GM18519 (cell line): ENCODE measurements around the gene NUP210L.
A peak's percentile ranks its signal among the peaks of the same experiment; 100 is the strongest.

Experiments used
- ATAC-seq: cut with Tn5 transposase; IDR thresholded peaks from one replicate; pipeline ENCODE4 v1.9.1; 2021; ENCODE audit warnings: mild to moderate bottlenecking, moderate library complexity; ENCODE audit not compliant: unreplicated experiment, low FRiP score

The NUP210L gene

DNA sequence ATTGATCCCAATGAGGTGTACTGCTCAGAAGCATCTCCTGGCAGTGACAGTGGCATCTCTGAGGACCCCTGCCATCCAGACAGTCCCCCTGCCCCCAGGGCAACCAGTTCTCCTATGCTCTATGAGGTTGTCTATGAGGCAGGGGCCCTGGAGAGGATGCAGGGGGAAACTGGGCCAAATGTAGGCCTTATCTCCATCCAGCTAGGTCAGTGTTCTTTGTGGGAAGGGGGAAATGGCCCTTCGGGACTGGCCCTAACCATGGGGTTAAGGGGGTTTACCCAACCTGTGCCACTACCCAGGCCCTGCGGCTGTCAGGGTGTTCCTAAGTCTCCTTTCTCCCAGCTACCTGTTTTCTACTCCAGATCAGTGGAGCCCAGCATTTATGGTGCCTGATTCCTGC, 185.9 kb downstream of the NUP210L start:
- ATAC-seq = no peak

DNA sequence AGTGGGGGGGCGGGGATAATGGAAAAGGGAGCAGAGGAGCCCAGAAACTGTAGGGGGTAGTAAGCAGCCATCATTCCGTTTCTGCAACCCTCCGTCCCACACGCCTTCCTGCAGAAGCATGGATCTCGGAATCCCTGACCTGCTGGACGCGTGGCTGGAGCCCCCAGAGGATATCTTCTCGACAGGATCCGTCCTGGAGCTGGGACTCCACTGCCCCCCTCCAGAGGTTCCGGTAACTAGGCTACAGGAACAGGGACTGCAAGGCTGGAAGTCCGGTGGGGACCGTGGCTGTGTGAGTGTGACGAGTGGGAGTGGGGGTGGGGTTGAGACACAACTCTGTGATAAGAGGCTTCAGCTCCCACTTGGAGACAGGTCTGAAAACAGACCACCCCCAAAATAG, 186.5 kb downstream of the NUP210L start:
- ATAC-seq = no peak

DNA sequence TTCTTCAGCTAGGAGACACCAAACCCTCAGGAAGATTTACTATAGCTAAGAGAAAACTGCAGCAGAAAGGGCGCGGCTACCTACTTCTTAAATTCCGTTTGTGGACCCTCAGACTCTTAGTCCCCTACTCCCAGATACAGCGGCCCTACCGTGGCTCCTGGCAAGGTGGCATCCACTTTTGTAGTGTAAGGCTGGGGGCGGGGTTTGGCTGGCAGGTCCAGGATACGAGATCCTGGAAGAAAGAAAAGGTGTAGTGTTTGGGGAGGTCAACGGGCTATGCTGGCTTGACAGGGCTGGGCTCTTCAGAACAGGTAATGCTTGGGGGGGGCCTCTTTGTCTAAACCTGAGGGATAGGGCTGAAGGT, 186.9 kb downstream of the NUP210L start:
- ATAC-seq = no peak

DNA sequence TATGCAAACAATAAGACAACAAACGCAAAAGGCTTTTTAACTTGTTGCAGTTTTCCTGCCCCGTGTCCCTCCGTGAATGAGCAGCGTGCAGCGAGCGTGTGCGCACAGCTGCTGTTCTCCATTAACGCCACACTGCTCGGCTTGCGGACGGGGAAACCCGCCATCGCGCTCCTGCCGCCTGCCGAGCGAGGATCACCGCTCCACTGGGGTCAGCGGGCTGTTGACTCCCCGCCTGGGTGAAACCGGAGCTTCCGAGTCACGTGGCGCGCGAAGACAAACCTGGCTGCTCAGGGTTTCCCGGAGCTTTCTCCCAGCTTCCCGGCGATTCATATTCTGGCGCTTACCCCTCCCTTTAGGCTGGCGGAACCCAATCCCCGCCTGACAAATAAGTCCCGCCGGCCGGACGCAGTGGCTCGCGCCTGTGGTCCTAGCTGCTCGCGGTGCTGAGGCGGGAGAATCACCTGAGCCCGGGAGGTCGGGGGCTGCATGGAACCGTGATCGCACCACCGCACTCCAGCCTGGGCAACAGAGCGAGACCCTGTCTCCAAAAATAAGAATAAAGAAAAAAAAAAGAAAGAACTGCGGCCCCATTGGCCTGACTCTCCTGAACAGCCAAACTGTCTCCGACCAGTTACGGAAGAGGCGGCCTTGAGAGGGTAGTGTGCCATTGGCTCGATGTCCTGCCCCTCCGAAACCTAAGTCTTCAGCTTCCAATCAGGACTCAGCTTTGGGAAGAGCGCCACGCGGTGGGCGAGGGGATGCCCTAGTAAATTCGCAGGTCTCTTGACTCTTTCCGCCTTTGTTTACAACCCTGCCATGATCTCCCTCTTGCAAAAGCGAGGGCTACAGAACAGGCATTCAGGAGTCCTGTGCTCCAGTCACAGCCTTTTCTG, 187.5 kb downstream of the NUP210L start, which contains the start of gene CREB3L4:
Gene CREB3L4, plus strand, starts transcription at position 796 of the 893 bp plus-strand sequence. CDS start 624 bp downstream, outside the sequence.
- peak; percentile 55 for ATAC-seq

DNA sequence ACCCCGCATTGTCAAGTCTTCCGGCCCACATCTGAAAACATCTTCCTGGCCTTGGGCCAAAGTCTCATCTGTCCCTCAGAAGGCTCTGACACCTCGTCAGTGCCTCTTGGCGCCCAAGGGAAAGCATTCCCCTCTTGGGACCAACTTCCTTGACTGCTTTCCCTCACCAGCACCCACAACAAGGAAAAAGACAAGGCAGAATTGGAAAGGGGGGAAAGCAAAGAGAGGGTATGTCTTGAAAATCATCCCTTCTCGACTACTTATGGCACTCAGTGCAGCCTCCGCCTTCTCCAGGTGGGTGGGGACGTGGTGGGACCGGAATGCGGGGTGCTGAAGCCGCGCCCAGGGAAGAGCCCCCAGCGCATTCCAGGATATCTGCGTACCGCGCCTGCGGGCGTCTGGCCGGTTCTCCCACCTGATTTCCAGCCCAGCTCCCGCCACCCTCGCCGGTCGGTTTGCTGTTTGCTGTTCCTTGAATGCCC, 191.0 kb downstream of the NUP210L start:
- ATAC-seq = no peak

DNA sequence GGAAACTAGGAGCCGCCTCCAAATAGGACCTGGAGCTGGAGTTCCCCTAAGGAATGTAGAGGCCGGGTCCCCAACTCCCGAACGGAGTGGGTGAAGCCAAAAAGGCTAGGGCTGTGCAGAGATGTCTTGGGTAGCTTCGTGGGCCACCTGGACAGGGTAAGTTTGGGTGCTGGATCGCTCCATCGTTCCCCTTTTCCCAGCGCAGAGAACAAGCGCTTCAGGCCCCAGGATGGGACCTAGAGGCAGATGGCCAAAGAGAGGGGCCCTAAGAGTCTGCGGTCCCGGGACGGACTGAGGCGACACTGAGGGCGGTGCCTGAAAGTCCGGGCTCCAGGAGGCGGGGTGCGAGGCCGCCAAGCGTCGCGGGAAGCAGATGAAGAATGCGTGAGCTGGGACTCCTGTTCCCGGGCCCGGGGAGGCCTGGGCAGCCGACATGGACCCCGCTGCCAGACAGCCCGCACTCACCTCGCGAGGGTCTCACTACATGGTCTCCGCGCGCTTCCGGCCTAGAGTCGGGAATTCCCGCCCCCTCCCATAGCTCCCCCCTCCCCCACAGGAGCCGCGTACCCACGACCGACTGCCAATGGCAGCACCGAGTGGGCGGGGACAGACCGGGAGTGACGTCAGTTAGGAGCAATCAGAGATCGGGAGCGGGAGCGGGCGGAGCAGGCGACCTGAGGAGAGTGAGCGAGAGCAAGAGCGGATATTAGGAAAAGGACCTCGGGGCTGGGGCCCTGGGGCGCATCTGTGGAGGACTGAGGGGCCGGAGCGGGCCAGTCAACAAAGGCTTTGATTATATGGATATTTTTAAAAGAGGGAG, 191.6 kb downstream of the NUP210L start, which contains the start of gene SLC39A1:
Gene SLC39A1, minus strand, starts transcription at position 508 of the 820 bp plus-strand sequence. CDS start 822 bp downstream, outside the sequence.
- peak; percentile 25 for ATAC-seq

DNA sequence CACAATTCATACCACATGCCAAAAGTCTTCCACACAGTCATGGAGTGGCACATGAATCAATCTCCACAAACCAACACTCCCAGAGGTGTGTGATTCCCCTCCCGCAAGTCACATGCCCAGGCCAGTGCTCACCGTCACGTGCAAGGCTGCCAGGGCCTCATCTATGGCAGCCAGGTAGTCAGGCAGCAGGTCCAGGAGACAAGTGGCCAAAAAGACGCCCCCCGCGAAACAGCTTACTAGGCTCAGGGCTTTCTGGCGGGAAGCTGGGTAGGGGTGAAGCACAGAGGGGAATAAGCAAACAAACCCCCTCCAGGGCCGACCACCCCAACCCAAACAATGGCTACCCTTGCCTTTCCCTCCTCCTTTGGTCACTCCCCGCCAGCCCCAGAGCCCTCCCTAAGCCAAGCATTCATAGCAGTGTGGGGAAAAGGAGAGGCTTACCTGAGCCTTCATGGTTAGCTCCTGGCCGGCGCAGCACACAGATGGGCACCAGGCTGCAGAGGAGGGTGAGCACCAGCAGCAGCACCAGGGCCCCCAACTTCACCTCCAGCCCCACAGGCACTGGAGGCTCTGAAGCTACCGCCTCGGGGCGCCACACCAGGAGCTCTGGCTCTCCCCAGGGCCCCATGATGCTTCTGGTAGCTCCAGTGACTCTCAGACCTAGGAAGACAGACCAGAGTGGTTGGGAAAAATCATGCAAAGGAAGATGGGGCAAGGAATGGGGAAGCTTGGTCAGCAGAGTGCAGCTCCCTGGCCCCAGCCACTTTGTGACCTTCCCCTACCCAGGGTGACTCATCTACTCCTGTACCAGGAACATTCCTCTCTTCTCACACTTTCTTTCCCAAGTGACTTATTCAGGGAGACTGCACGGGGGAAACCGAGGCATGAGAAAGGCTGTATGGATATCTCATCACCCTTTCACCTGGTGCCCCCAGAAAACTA, 192.5 kb downstream of the NUP210L start:
- ATAC-seq = no peak

DNA sequence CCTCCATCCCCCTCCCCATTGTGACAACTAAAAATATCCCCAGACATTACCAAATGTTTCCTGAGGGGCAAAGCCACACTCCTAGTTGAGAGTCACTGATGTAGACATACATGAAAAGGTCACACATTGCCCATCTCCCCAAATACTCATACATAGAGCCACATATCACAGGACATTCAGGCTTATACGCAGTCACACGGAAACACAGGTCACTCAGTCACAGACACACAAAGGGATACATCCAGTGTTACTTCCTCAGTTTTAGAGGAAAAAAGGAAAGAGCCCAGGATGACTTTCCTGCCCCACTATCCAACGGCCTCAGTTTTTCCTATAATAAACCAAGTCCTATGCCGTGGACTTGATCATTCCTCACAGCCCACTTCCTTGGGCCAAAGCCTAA, 193.5 kb downstream of the NUP210L start:
- ATAC-seq = no peak

DNA sequence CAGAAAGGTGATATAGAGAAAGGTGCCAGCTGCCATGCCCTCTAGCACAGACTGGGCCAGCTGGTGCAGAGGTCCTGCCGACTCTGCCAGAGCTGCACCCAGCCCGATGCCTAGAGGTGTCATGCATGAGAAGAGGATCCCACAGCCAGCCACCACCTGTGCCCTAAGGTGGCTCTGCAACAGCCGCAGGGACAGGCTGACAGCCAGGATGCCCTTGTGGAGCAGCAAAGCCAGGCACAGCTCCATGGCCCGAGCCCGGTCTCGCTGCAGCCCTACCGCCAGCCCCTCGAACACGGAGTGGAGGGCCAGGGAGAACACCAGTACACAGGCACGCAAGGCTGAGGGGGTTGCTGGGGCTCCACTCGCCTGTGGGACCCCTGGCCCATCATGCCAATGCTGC, 194.7 kb downstream of the NUP210L start:
- no peak for ATAC-seq

DNA sequence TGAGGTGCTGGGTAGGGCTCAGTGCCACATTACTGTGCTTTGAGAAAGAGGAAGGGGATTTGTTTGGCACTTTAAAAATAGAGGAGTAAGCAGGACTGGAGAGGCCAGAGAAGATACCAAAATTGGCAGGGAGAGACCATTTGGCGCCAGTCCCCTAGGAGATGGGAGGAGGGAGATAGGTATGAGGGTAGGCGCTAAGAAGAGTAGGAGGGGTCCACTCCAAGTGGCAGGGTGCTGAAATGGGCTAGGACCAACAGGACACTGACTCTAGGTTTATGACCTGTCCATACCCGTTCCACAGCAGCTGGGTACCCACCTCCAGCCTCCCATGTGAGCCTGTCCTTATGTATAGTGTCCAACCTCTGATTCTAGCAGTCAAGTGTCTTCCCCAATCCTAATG, 195.4 kb downstream of the NUP210L start:
- no peak for ATAC-seq

DNA sequence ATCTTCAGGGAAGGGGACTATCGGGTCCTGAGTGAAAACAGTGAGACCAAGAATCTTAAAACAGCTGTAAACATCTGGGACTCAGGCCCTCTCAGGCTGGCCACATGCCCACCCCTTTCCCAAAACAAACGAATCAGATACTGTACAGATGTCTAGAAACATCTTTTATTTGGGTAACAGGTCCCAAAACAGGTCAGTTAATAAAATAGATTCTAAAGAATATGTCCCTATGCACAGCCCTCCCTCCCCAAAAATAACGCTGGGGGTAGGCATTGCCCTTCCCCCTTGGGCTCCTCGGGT, 196.0 kb downstream of the NUP210L start:
- peak; percentile 1 for ATAC-seq

DNA sequence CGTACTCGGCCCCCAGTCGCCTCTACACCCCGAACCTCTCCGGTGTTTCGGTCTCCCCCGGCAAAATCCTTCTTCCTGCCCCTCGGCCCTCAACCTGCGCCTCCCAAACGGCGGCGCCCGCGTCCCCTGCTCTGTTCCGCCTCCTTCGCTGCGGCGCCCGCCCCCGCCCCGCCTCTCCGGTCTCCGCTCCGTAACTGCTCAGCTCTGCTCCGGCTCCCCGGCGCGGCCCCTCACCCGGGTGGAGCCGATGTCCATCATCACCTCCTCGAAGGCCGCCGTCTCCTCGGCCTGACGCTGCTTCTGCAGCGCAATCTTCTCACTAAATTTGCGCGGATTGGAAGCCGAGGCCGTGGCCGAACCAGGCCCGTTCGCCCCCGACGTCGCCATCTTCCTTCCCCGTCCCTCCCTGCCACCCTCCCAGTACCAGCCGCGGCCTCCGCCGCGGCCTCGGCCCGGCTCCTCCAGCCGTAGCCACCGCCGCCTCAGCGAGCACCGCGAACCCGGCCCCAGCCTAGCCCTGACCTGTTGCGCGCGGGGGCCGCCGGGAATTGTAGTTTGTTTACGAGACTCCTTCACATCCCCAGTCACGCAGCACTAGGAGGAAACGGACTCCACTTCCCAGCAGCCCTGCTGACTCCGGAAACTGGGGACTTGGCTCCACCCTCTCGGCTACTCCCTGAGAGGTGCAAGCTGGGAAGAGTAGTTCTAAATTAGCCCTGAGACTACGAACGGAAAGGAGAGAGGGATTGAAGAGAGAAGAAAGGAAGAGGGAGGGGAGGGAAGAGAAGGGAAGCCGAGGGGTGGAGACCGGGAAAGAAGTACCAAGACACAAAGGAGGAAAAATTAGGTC, 196.5 kb downstream of the NUP210L start, which contains the start of gene CRTC2:
Gene CRTC2, minus strand, starts transcription at position 502 of the 850 bp plus-strand sequence. Its CDS starts 115 bp downstream, at position 387.
- peak; percentile 76 for ATAC-seq

DNA sequence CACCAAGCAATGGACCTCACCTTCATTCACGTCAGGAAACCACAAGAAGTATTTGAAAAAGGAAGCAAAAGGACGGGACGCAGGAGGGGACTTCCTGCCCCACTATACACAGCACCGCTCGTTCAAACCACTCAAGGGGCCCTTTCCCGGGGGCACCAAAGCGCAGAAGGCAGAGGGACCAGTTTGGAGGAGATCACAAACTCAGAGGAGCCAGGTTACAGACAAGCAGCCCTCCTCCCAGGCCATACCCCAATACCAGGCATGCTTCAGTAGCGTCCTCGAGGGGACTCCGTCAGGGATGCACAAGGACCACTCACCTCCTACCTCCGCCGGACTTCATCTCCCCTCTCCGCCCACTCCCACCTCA, 197.1 kb downstream of the NUP210L start:
- ATAC-seq = no peak

DNA sequence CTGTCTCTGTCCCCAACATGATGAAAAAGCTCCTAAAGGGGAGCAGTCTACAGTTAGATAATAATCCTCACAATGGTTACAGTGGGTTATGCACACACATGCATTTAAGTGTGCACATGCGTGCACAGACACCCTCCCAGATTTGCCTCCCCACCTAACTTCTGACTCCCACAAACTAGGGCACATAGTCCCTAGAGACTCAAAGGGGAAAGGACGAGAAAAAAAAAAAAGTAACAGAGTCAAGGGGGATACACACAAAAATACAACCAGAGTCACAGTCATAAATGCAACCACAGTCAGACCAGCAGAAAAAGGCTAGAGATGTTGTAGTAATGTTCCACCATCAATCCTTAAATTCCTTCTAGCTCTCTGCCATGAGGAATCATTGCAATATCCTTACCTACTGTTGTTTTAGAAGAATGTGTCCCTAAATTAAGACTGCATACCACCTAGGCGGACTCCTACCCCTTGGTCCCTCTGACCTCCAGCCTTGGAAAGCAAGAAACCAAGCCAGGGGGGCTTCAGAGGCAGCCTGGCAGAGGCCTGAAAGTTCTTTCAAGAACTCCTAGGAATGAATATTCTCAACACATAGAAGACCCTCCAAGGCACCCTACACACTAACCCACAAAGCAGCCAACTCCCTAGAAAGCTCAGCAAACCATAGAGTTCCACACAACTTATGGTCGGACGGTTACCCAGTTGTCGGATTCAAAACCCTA, 197.7 kb downstream of the NUP210L start:
- no peak for ATAC-seq

DNA sequence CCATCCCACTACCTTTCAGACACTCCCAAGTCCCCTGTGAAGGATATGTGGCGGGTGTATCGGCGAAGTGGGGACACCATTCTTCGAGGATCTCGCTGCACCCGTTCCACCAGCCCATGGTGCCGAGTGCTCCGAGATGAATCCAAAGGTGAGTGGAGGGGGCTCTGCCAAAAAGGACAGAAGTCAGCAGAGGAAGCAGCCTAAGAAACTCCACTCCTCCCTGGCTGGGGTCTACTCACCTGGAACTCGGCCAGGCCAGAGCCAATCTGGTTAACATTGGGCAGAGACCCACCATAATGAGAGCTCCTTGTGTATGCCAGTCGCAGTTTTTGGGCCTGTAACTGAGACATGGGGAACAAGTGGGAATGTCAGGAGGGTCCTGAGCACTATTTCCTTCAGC, 200.0 kb downstream of the NUP210L start:
- ATAC-seq = no peak

DNA sequence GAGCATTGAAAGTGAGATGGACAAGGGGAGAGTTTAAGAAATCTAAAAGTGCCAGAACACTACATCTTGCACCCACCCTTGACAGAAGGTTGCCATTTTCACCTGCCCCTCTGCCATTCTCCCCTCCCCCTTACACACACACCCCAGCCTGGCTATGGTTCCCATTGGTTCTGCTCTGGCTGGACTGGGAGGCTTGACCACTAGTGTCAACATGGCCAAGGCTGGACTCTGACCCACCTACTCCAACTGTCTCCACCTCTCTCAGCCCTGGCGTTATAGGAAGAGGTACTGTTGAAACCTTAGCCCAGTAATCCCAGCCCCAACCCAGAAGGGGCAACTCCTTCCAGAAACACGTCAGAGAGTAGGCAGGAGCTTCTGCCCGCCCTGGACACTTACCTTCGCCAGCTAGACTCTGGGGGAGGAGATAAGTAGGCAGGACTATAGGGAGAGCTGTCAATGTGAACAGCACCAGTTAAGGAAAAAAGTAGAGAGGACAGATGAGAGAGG, 201.0 kb downstream of the NUP210L start:
- ATAC-seq = no peak

DNA sequence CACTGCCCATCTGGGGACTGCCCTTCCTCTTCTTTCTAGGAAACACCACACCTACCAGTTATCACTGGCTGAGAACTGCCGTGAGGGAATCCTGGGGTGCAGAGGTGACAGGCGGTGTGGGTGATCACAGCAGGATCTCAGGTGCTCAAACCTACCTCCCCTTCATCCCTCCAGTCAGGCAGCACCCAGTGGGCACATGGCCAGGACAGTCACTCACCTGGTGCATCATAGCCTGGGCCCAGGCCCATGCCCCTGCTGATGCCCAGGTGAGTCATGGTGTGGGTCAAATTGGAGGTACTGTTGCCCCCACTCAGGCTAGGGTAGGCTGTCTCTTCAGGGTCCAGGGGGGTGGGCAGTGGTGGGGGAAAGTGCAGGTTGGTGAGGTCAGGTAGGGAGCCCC, 203.1 kb downstream of the NUP210L start:
- ATAC-seq = no peak

DNA sequence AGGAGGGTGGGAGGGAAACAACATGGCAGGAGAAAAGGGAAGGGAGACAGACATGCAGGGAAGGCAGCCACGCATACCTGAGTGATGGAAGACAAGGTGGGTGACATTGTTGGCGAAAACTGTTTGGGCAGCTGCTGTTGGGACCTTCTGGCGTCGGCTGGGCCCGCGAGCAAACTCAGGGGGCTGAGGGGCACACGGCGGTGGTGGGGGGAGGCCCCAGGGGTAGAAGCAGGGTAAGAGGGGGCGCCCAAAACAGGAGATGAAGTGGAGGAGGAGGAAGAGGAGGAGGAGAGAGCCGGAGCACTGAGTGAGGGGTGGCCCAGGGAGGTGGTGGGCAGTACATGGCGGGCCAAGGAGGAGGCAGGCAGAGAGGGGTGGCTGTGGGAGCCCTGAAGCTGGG, 203.7 kb downstream of the NUP210L start:
- no peak for ATAC-seq
